Measurements from ENCODE around the gene PDCD5. TPM values are rescaled to one million over a fixed set of nuclear protein-coding genes. Genes with fewer than 3 reads are reported as not detected.

The PDCD5 gene
- total RNA-seq, 2 donors from 2014 or later, result 96.6 to 100 TPM

- DNase-seq (no peak), ATAC-seq (replicated peaks in 1 of 2) (no peak)
- peaks cover 12 to 23% of the 10 kb centered on the region in 2 donors for H3K36me3 Mint-ChIP-seq (ENCODE audit: insufficient read depth in 2 of 2)
- H3K27ac Mint-ChIP-seq, result no peak overlapping the region
- no peaks in the 10 kb centered on the region for H3K9me3 Mint-ChIP-seq
- peaks cover 14% of the 10 kb centered on the region for H3K4me1 Mint-ChIP-seq (ENCODE audit: low read depth)
- H3K27me3 Mint-ChIP-seq (ENCODE audit: low read depth), result no peaks in the 10 kb centered on the region
- H3K4me3 Mint-ChIP-seq, result no peak overlapping the region
Measured at GRCh38 chr19:32595491-32595890, 14.5 kb downstream of the PDCD5 start.

- Mint-ChIP-seq H3K4me3 (no peak overlapping the region), H3K27ac (no peak overlapping the region), H3K27me3 (ENCODE audit: low read depth) (no peaks in the 10 kb centered on the region), H3K4me1 (ENCODE audit: low read depth) (peaks cover 14% of the 10 kb centered on the region), H3K9me3 (no peaks in the 10 kb centered on the region), H3K36me3 (ENCODE audit: insufficient read depth in 2 of 2) (peaks cover 6 to 14% of the 10 kb centered on the region in 2 donors)
- DNase-seq (no peak), ATAC-seq (replicated peaks in 1 of 2) (no peak)
Measured at GRCh38 chr19:32598022-32598421, 17.0 kb downstream of the PDCD5 start.

- peak; percentile 73 to 82 for ATAC-seq (replicated peaks in 1 of 2)
- no peak for DNase-seq
- Mint-ChIP-seq H3K9me3 (no peaks in the 10 kb centered on the region), H3K27ac (peak overlapping the region; percentile 64), H3K27me3 (ENCODE audit: low read depth) (no peaks in the 10 kb centered on the region), H3K36me3 (ENCODE audit: insufficient read depth in 2 of 2) (peaks cover 3 to 7% of the 10 kb centered on the region in 2 donors), H3K4me1 (ENCODE audit: low read depth) (peaks cover 14% of the 10 kb centered on the region), H3K4me3 (peak overlapping the region in 1 of 2 donors; percentile 42)
Measured at GRCh38 chr19:32599258-32599657, 18.3 kb downstream of the PDCD5 start.

GRCh38 chr19:32599736-32600157, 18.8 kb downstream of the PDCD5 start:
- peak overlapping the region in 1 of 2 donors; percentile 42 for H3K4me3 Mint-ChIP-seq
- H3K27ac Mint-ChIP-seq, result peak overlapping the region; percentile 64
- peak; percentile 27 to 60 for DNase-seq
- no peaks in the 10 kb centered on the region for H3K27me3 Mint-ChIP-seq (ENCODE audit: low read depth)
- ATAC-seq (replicated peaks in 1 of 2), result peak; percentile 45 to 62
- H3K36me3 Mint-ChIP-seq (ENCODE audit: insufficient read depth in 2 of 2), result peaks cover 3 to 9% of the 10 kb centered on the region in 2 donors
- peaks cover 14% of the 10 kb centered on the region for H3K4me1 Mint-ChIP-seq (ENCODE audit: low read depth)
- no peaks in the 10 kb centered on the region for H3K9me3 Mint-ChIP-seq

GRCh38 chr19:32603961-32604360, 23.0 kb downstream of the PDCD5 start:
- no peak overlapping the region for H3K27ac Mint-ChIP-seq
- H3K9me3 Mint-ChIP-seq, result no peaks in the 10 kb centered on the region
- H3K4me1 Mint-ChIP-seq (ENCODE audit: low read depth), result peaks cover 10% of the 10 kb centered on the region
- DNase-seq (no peak), ATAC-seq (replicated peaks in 1 of 2) (no peak)
- H3K4me3 Mint-ChIP-seq, result no peak overlapping the region
- H3K36me3 Mint-ChIP-seq (ENCODE audit: insufficient read depth in 2 of 2), result peaks cover 0 to 15% of the 10 kb centered on the region in 2 donors
- no peaks in the 10 kb centered on the region for H3K27me3 Mint-ChIP-seq (ENCODE audit: low read depth)

GRCh38 chr19:32605544-32605943, 24.6 kb downstream of the PDCD5 start:
- no peaks in the 10 kb centered on the region for H3K27me3 Mint-ChIP-seq (ENCODE audit: low read depth)

GRCh38 chr19:32606289-32606688, 25.3 kb downstream of the PDCD5 start:
- no peak for DNase-seq
- ATAC-seq (replicated peaks in 1 of 2), result no peak
- H3K27me3 Mint-ChIP-seq (ENCODE audit: low read depth), result no peaks in the 10 kb centered on the region
- H3K4me3 Mint-ChIP-seq, result no peak overlapping the region
- no peaks in the 10 kb centered on the region for H3K4me1 Mint-ChIP-seq (ENCODE audit: low read depth)
- H3K27ac Mint-ChIP-seq, result peak overlapping the region; percentile 42
- H3K9me3 Mint-ChIP-seq, result no peaks in the 10 kb centered on the region
- H3K36me3 Mint-ChIP-seq (ENCODE audit: insufficient read depth in 2 of 2), result peaks cover 3 to 11% of the 10 kb centered on the region in 2 donors

More at GRCh38 chr19:32605544-32605943, 24.6 kb downstream of the PDCD5 start:
- peaks cover 3 to 11% of the 10 kb centered on the region in 2 donors for H3K36me3 Mint-ChIP-seq (ENCODE audit: insufficient read depth in 2 of 2)
- no peaks in the 10 kb centered on the region for H3K9me3 Mint-ChIP-seq
- DNase-seq, result no peak
- ATAC-seq (replicated peaks in 1 of 2), result no peak
- no peak overlapping the region for H3K4me3 Mint-ChIP-seq
- H3K4me1 Mint-ChIP-seq (ENCODE audit: low read depth), result no peaks in the 10 kb centered on the region
- no peak overlapping the region for H3K27ac Mint-ChIP-seq

- Mint-ChIP-seq H3K4me3 (no peak overlapping the region), H3K36me3 (ENCODE audit: insufficient read depth in 2 of 2) (peaks cover 3 to 15% of the 10 kb centered on the region in 2 donors), H3K27me3 (ENCODE audit: low read depth) (no peaks in the 10 kb centered on the region)
Measured at GRCh38 chr19:32607479-32607878, 26.5 kb downstream of the PDCD5 start.

GRCh38 chr19:32611161-32611560, 30.2 kb downstream of the PDCD5 start:
- Mint-ChIP-seq H3K4me1 (ENCODE audit: low read depth) (no peaks in the 10 kb centered on the region), H3K27ac (no peak overlapping the region), H3K36me3 (ENCODE audit: insufficient read depth in 2 of 2) (peaks cover 5 to 27% of the 10 kb centered on the region in 2 donors), H3K27me3 (ENCODE audit: low read depth) (no peaks in the 10 kb centered on the region), H3K9me3 (no peaks in the 10 kb centered on the region), H3K4me3 (no peak overlapping the region)
- ATAC-seq (replicated peaks in 1 of 2) (no peak), DNase-seq (no peak)

More at GRCh38 chr19:32607479-32607878, 26.5 kb downstream of the PDCD5 start:
- ATAC-seq (replicated peaks in 1 of 2) (no peak), DNase-seq (no peak)
- no peaks in the 10 kb centered on the region for H3K9me3 Mint-ChIP-seq
- H3K27ac Mint-ChIP-seq, result no peak overlapping the region
- H3K4me1 Mint-ChIP-seq (ENCODE audit: low read depth), result no peaks in the 10 kb centered on the region

- peaks cover 5 to 26% of the 10 kb centered on the region in 2 donors for H3K36me3 Mint-ChIP-seq (ENCODE audit: insufficient read depth in 2 of 2)
Measured at GRCh38 chr19:32613008-32613407, 32.0 kb downstream of the PDCD5 start.

GRCh38 chr19:32614916-32615315, 33.9 kb downstream of the PDCD5 start:
- Mint-ChIP-seq H3K4me3 (no peak overlapping the region), H3K4me1 (ENCODE audit: low read depth) (no peaks in the 10 kb centered on the region), H3K9me3 (no peaks in the 10 kb centered on the region), H3K27ac (no peak overlapping the region), H3K36me3 (ENCODE audit: insufficient read depth in 2 of 2) (peaks cover 2 to 26% of the 10 kb centered on the region in 2 donors), H3K27me3 (ENCODE audit: low read depth) (no peaks in the 10 kb centered on the region)
- DNase-seq, result no peak
- no peak for ATAC-seq (replicated peaks in 1 of 2)

More at GRCh38 chr19:32613008-32613407, 32.0 kb downstream of the PDCD5 start:
- DNase-seq (no peak), ATAC-seq (replicated peaks in 1 of 2) (no peak)
- Mint-ChIP-seq H3K27ac (no peak overlapping the region), H3K4me1 (ENCODE audit: low read depth) (no peaks in the 10 kb centered on the region), H3K27me3 (ENCODE audit: low read depth) (no peaks in the 10 kb centered on the region), H3K9me3 (no peaks in the 10 kb centered on the region), H3K4me3 (no peak overlapping the region)

- Mint-ChIP-seq H3K4me1 (ENCODE audit: low read depth) (no peaks in the 10 kb centered on the region), H3K27me3 (ENCODE audit: low read depth) (no peaks in the 10 kb centered on the region), H3K27ac (no peak overlapping the region), H3K4me3 (no peak overlapping the region), H3K9me3 (no peaks in the 10 kb centered on the region), H3K36me3 (ENCODE audit: insufficient read depth in 2 of 2) (peaks cover 2 to 26% of the 10 kb centered on the region in 2 donors)
- DNase-seq (no peak), ATAC-seq (replicated peaks in 1 of 2) (no peak)
Measured at GRCh38 chr19:32615569-32615968, 34.6 kb downstream of the PDCD5 start.

- H3K27me3 Mint-ChIP-seq (ENCODE audit: low read depth), result no peaks in the 10 kb centered on the region
- H3K4me3 Mint-ChIP-seq, result no peak overlapping the region
- DNase-seq, result no peak
- H3K36me3 Mint-ChIP-seq (ENCODE audit: insufficient read depth in 2 of 2), result peaks cover 0 to 16% of the 10 kb centered on the region in 2 donors
- no peaks in the 10 kb centered on the region for H3K9me3 Mint-ChIP-seq
- no peak overlapping the region for H3K27ac Mint-ChIP-seq
- no peak for ATAC-seq (replicated peaks in 1 of 2)
- no peaks in the 10 kb centered on the region for H3K4me1 Mint-ChIP-seq (ENCODE audit: low read depth)
Measured at GRCh38 chr19:32619051-32619685, 38.2 kb downstream of the PDCD5 start.

- H3K4me1 Mint-ChIP-seq (ENCODE audit: low read depth), result no peaks in the 10 kb centered on the region
- H3K36me3 Mint-ChIP-seq (ENCODE audit: insufficient read depth in 2 of 2), result peaks cover 0 to 9% of the 10 kb centered on the region in 2 donors
- H3K27ac Mint-ChIP-seq, result no peak overlapping the region
- no peaks in the 10 kb centered on the region for H3K9me3 Mint-ChIP-seq
- no peak for DNase-seq
- H3K4me3 Mint-ChIP-seq, result no peak overlapping the region
- ATAC-seq (replicated peaks in 1 of 2), result no peak
- H3K27me3 Mint-ChIP-seq (ENCODE audit: low read depth), result no peaks in the 10 kb centered on the region
Measured at GRCh38 chr19:32622002-32622401, 41.0 kb downstream of the PDCD5 start.

All from activated T-cell treated with anti-CD3 and anti-CD28 coated beads, Interleukin-2, amount 50 U/mL, for 72 hours (primary cell).